Immature natural killer cell (primary cell): ENCODE measurements around the gene CTSA. TPM values are rescaled to one million over a fixed set of nuclear protein-coding genes. Genes with fewer than 3 reads are reported as not detected.

Experiments
- DNase-seq, 3 donors: peaks; one replicate each; pipeline ENCODE4 v3.0.0; 2022; ENCODE audit warnings: mixed read lengths in 1 of 3
- H3K27ac Mint-ChIP-seq, 6 donors: one replicate each; pipeline ENCODE4 v1.8.0; 2020; ENCODE audit warnings: mixed read lengths in 6 of 6, mild to moderate bottlenecking in 5 of 6, inconsistent platforms in 4 of 6, moderate library complexity in 3 of 6
- H3K27me3 Mint-ChIP-seq, 3 donors: one replicate each; pipeline ENCODE4 v1.8.0; 2020 to 2021; ENCODE audit warnings: low read depth in 3 of 3, mild to moderate bottlenecking in 3 of 3, mixed read lengths in 3 of 3, moderate library complexity in 3 of 3, inconsistent platforms in 1 of 3
- H3K36me3 Mint-ChIP-seq, 3 donors: one replicate each; pipeline ENCODE4 v1.8.0; 2020; ENCODE audit warnings: mixed read lengths in 3 of 3, inconsistent platforms in 2 of 3, mild to moderate bottlenecking in 2 of 3
- H3K4me1 Mint-ChIP-seq, 2 donors: one replicate each; pipeline ENCODE4 v1.8.0; 2020; ENCODE audit warnings: inconsistent platforms in 2 of 2, mild to moderate bottlenecking in 2 of 2, mixed read lengths in 2 of 2, moderate library complexity in 1 of 2
- H3K4me3 Mint-ChIP-seq, 5 donors: one replicate each; pipeline ENCODE4 v1.8.0; 2020; ENCODE audit warnings: mild to moderate bottlenecking in 5 of 5, mixed read lengths in 5 of 5, inconsistent platforms in 3 of 5, moderate library complexity in 3 of 5
- H3K9me3 Mint-ChIP-seq, 6 donors: one replicate each; pipeline ENCODE4 v1.8.0; 2020; ENCODE audit warnings: mild to moderate bottlenecking in 6 of 6, mixed read lengths in 6 of 6, inconsistent platforms in 4 of 6, moderate library complexity in 3 of 6
- polyA plus RNA-seq, 3 donors: library from polyadenylated mRNA; unstranded; fragments of 300-500 nt; fragmentation: Illumina TruSeq; gene quantifications; one replicate each; pipeline ENCODE4 v1.2.3, GENCODE V29; 2021

CTSA gene
- 100 to 1,000 TPM in 1 of 3 donors, 10 to 100 TPM in 2; 76.8 to 119 (median 97.6) TPM for polyA plus RNA-seq

DNA sequence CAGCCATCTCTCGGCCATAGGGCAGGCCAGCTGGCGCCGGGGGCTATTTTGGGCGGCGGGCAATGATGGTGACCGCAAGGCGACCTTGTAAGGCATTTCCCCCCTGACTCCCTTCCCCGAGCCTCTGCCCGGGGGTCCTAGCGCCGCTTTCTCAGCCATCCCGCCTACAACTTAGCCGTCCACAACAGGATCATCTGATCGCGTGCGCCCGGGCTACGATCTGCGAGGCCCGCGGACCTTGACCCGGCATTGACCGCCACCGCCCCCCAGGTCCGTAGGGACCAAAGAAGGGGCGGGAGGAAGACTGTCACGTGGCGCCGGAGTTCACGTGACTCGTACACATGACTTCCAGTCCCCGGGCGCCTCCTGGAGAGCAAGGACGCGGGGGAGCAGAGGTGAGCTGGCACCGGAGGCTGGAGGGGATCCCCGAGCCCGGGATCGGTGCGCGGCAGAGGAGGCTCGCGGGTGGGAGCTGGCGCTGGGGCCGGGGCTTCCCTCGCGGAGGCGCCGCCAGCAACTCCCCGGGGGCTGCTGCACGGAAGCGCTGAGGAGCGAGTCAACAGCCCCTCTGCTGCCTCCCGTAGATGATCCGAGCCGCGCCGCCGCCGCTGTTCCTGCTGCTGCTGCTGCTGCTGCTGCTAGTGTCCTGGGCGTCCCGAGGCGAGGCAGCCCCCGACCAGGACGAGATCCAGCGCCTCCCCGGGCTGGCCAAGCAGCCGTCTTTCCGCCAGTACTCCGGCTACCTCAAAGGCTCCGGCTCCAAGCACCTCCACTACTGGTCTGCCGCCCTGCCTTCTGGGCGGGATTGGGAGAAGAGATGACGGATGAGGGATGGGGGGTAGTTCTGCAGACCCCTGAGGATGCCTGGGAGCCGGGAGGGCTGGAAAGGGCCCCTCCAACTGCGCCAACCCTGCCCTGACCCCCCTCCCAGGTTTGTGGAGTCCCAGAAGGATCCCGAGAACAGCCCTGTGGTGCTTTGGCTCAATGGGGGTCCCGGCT is at the start of gene CTSA, which contains the start of gene NEURL2:
TSS of gene CTSA (plus strand) at position 351 of the 999 bp plus-strand sequence. CDS start at position 585, 234 bp downstream.
TSS of gene NEURL2 (minus strand) at position 224 of the 999 bp plus-strand sequence. CDS start at position 7, 217 bp downstream.
- H3K36me3 Mint-ChIP-seq = peaks cover 5 to 7% (median 6%) of the 10 kb centered on the region in 3 donors
- H3K4me3 Mint-ChIP-seq = peak within 1 kb of the TSS; percentile 89 to 93 (median 92)
- H3K27me3 Mint-ChIP-seq = peaks cover 2 to 6% (median 3%) of the 10 kb centered on the region in 3 donors
- peaks cover 22 to 25% of the 10 kb centered on the region in 2 donors for H3K4me1 Mint-ChIP-seq
- H3K27ac Mint-ChIP-seq = peak within 1 kb of the TSS; percentile 62 to 85 (median 74)
- H3K9me3 Mint-ChIP-seq = no peaks in the 10 kb centered on the region
- DNase-seq = peak; percentile 81 to 82 (median 81)

DNA sequence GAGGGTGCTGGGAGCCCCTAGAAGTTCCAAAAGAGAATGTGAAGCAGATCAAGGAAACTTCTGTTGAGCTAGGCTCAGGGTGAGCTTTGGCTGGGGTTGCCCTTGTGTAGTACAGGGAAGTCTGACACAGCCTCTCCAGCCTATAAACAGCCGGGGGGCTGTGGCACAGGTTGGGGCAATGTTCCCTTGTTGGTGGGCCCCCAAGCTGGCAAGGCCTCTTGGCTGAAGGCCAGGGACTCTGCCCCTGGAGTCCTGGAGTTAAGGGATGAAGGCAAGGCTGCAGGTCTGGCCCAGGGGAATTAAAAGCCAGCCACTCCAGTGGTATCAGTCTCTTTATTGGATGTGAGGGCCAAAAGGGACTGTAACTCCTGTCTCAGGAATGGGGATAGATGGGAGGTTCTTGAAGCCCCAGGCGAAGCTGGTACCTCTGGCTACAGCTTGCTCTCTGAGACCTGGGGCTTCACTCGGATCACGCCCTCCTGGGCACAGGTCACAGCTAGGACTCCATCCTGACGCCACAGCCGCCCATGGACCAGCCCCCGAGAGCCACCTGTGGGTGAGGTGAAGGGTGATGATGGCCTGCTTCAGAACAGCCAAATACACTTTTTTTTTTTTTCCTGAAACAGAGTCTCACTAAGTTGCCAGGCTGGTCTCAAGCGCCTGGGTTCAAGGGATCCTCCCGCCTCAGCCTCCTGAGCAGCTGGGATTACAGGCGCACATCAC is 49.6 kb upstream of the CTSA start:
- Mint-ChIP-seq H3K4me3 (no peak overlapping the region), H3K9me3 (no peaks in the 10 kb centered on the region), H3K4me1 (peaks cover 12 to 14% of the 10 kb centered on the region in 2 donors), H3K27me3 (no peaks in the 10 kb centered on the region), H3K36me3 (peaks cover 3 to 26% (median 7%) of the 10 kb centered on the region in 3 donors), H3K27ac (peak overlapping the region in 4 of 6 donors; percentile 13 to 86 (median 53))
- no peak for DNase-seq

DNA sequence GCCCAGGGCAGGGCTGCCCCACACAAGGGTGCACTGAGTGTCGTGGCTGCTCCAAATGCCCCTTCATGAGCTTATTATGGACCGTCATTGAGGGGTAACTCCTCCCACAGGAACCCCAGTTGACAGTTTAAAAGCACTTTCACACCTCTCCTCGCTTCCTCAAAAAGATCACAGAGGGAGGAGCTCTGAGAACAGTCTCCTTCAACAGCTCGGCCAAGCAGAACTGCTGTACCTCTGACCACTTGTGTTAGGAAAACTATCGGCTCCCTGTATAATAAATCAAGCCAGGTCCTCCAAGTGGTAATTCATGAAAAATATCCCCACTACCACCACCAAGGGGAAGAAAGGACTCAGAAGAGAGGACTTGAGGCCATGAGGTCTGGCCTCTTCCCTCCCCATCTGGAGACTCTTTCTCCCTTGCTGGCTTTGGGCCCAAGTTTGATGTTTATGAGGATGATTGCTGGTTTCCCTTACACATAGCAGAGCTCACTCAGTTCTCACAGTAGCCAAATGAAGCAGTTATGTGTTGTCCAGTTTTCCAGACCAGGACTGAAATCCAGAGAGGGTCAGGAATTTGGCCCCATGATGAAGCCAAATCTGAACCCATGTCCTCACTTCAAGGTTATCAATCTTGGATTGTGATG is 48.8 kb upstream of the CTSA start:
- H3K36me3 Mint-ChIP-seq = peaks cover 3 to 27% (median 7%) of the 10 kb centered on the region in 3 donors

DNA sequence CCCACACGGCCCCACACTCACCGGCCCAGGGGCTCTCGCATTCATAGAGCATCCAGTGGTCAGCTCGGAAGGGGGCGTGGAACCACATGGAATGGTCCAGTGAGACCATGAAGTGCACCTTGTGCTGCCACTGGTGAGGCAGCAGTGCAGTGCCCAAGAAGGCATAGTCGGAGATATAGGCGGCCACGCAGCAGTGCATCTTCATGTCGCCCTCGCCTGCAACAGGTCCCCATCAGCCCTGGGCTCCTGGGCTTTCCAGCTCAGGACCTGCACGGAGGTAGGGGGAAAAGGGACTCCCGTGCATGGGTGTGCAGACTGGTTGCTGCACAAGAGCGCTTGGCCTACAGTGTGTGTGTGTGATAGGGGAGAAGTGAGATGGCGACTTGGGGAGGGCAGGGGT is 47.6 kb upstream of the CTSA start:
- H3K27ac Mint-ChIP-seq = peak overlapping the region in 2 of 6 donors; percentile 22 to 65
- H3K4me1 Mint-ChIP-seq = peaks cover 12 to 14% of the 10 kb centered on the region in 2 donors
- peaks cover 3 to 31% (median 7%) of the 10 kb centered on the region in 3 donors for H3K36me3 Mint-ChIP-seq

More for the DNA sequence above, 48.8 kb upstream of the CTSA start:
- peak overlapping the region; percentile 13 to 86 (median 68) for H3K27ac Mint-ChIP-seq
- peak; percentile 11 to 14 (median 12) for DNase-seq
- H3K4me1 Mint-ChIP-seq = peaks cover 12 to 14% of the 10 kb centered on the region in 2 donors
- H3K9me3 Mint-ChIP-seq = no peaks in the 10 kb centered on the region
- H3K27me3 Mint-ChIP-seq = no peaks in the 10 kb centered on the region
- peak overlapping the region in 1 of 5 donors; percentile 19 for H3K4me3 Mint-ChIP-seq

DNA sequence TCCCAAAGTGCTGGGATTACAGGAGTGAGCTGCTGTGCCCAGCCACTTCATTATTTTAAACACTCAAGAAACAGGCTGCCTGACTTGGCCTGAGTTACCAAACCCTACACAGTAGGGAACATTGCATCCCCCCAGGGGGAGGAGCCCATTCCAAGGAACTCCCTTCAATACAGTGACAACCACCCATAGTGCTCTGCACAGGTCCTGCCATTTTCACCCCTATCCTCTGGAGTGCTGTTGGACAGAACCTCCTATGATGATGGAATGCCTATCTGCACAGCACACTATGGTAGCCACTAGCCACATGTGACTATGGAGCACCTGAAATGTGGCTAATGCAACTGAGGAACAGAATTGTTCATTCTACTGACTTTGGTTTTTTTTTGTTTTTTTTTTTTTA is 45.7 kb upstream of the CTSA start:
- no peak overlapping the region for H3K27ac Mint-ChIP-seq
- no peak for DNase-seq
- H3K36me3 Mint-ChIP-seq = peaks cover 10 to 47% (median 11%) of the 10 kb centered on the region in 3 donors

More for the DNA sequence above, 47.6 kb upstream of the CTSA start:
- Mint-ChIP-seq H3K4me3 (no peak overlapping the region), H3K27me3 (peaks cover 0 to 1% (median 0%) of the 10 kb centered on the region in 3 donors), H3K9me3 (no peaks in the 10 kb centered on the region)
- no peak for DNase-seq

DNA sequence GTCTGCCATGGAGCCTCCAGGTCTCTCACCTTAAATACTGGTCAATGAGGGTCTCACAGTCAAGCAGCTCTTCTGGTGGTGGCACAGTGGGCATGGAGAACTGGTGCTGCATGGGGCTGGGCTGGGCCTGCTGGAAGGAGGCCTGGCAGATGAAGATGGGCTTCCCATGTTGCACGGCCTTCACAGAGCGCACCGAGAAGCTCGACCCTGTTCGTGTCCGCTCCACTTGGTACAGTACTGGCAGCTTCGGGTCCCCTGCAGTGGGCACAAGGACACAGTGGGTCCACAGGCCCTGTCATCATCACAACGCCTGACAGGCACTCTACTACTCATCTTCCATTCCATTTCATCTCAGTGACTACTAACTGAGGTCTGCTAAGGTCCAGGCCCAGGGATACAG is 42.7 kb upstream of the CTSA start:
- no peak overlapping the region for H3K4me3 Mint-ChIP-seq
- peaks cover 10 to 45% (median 16%) of the 10 kb centered on the region in 3 donors for H3K36me3 Mint-ChIP-seq
- no peaks in the 10 kb centered on the region for H3K9me3 Mint-ChIP-seq
- peaks cover 3 to 10% of the 10 kb centered on the region in 2 donors for H3K4me1 Mint-ChIP-seq
- DNase-seq = no peak
- no peak overlapping the region for H3K27ac Mint-ChIP-seq
- H3K27me3 Mint-ChIP-seq = peaks cover 0 to 1% (median 0%) of the 10 kb centered on the region in 3 donors

More for the DNA sequence above, 45.7 kb upstream of the CTSA start:
- Mint-ChIP-seq H3K27me3 (peaks cover 0 to 1% (median 0%) of the 10 kb centered on the region in 3 donors), H3K9me3 (no peaks in the 10 kb centered on the region), H3K4me3 (no peak overlapping the region), H3K4me1 (peaks cover 16% of the 10 kb centered on the region in 2 donors)

DNA sequence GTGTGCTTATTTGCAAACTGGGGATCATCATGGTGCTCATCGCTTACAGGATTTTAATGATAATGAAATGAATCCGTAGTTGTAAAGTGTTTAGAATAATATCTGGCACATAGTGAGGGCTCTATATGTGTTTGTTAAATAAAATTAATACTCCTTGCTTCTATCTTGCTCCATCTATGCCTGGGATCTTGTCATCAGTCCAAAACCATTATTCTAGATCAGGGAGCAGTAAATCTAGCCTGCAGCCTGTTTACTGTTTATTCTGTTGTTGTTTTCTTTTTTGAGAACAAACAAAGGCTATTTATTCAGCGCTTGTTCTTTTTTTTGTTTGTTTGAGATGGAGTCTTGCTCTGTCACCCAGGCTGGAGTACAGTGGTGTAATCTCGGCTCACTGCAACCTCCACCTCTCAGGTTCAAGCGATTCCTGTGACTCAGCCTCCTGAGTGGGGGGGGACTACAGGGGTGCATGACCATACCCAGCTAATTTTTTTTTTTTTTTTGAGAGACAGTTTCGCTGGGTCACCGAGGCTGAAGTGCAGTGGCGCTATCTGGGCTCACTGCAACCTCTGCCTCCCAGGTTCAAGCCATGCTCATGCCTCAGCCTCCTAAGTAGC is 42.1 kb upstream of the CTSA start:
- Mint-ChIP-seq H3K27ac (peak overlapping the region in 1 of 6 donors; percentile 28), H3K4me1 (peaks cover 5 to 16% of the 10 kb centered on the region in 2 donors), H3K27me3 (peaks cover 0 to 1% (median 0%) of the 10 kb centered on the region in 3 donors), H3K36me3 (peaks cover 10 to 48% (median 16%) of the 10 kb centered on the region in 3 donors), H3K4me3 (no peak overlapping the region), H3K9me3 (no peaks in the 10 kb centered on the region)
- no peak for DNase-seq

DNA sequence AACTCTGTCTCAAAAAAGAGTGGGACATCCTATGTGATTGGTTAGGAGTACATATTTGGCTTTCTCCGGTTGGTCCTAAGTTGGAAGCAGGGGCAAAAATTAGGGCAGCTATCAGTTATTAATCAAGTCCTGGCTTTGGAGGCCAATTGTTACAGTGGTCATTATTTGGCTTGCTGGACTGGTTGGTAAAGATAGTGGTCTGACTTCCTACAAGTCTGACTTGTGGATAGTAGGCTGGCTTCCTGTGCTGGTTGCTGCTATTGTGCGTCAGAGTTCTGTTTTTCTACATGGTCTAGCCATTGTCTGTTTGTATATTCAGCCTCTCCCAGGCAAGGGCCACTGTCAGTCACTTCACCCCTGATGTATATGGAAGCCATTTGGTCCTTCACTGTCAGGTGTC is 40.9 kb upstream of the CTSA start:
- no peak for DNase-seq
- Mint-ChIP-seq H3K9me3 (no peaks in the 10 kb centered on the region), H3K27ac (no peak overlapping the region)

DNA sequence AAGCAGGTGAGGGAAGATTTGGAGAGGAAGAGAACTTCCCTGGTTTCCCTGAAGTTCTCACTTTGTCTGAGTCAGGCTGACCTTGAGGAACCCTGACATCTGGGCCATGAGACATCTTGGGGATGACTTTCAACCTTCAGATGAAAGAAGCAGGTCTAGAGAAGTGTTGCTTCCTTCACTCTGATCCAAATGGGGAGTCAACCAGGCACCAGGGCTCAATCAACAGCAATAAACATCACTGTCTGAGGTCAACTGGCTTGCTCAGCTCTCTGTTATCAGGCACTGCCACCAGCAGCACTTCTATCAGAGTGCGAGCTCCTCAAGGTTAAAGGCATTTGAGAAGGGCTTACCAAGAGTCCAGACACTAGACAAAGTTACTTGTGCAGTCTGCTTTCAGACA is 40.2 kb upstream of the CTSA start:
- Mint-ChIP-seq H3K9me3 (no peaks in the 10 kb centered on the region), H3K4me3 (no peak overlapping the region), H3K27ac (no peak overlapping the region), H3K36me3 (peaks cover 10 to 38% (median 12%) of the 10 kb centered on the region in 3 donors), H3K27me3 (peaks cover 0 to 2% (median 0%) of the 10 kb centered on the region in 3 donors), H3K4me1 (peaks cover 18 to 32% of the 10 kb centered on the region in 2 donors)
- no peak for DNase-seq

More for the DNA sequence above, 40.9 kb upstream of the CTSA start:
- Mint-ChIP-seq H3K4me1 (peaks cover 13 to 26% of the 10 kb centered on the region in 2 donors), H3K4me3 (no peak overlapping the region), H3K27me3 (peaks cover 0 to 2% (median 0%) of the 10 kb centered on the region in 3 donors), H3K36me3 (peaks cover 10 to 42% (median 12%) of the 10 kb centered on the region in 3 donors)

DNA sequence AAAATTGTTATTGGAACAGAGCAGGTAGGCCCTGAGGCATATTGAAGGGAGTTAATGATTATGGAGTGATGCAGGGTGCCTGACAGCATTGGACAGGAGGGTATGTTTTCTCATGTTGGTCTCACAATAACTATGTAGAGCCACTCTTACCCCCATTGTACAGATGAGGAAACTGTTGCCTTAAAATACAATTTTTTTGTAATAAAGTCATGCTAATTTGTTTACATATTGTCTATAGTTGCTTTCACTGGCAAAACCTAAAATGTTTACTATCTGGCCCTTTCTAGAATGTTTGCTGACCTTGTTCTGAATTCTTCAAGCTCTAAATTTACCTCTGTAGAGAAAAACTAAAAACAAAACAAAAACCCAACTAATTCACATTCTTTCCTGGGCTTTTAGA is 39.6 kb upstream of the CTSA start:
- no peak overlapping the region for H3K4me3 Mint-ChIP-seq
- H3K9me3 Mint-ChIP-seq = no peaks in the 10 kb centered on the region
- H3K4me1 Mint-ChIP-seq = peaks cover 24 to 37% of the 10 kb centered on the region in 2 donors
- no peak for DNase-seq
- peaks cover 0 to 2% (median 0%) of the 10 kb centered on the region in 3 donors for H3K27me3 Mint-ChIP-seq
- no peak overlapping the region for H3K27ac Mint-ChIP-seq
- H3K36me3 Mint-ChIP-seq = peaks cover 8 to 33% (median 12%) of the 10 kb centered on the region in 3 donors

DNA sequence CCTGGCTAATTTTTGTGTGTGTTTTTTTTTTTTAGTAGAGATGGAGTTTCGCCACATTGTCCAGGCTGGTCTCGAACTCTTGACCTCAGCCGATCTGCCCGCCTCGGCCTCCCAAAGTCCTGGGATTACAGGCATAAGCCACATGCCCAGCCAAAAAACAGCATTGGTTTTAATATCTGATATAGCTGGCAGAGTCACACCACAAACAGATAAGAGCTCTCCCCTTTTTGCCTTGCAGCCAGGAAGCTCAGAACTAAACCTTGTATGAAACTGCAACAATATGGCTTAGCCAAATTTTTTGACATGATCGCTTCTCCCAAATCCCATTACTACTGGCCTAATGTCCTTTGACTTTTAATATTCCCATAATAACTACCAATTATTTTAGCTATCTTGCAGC is 38.8 kb upstream of the CTSA start:
- peaks cover 7 to 32% (median 12%) of the 10 kb centered on the region in 3 donors for H3K36me3 Mint-ChIP-seq
- no peak for DNase-seq
- H3K27me3 Mint-ChIP-seq = peaks cover 0 to 4% (median 0%) of the 10 kb centered on the region in 3 donors
- peaks cover 31 to 46% of the 10 kb centered on the region in 2 donors for H3K4me1 Mint-ChIP-seq
- no peak overlapping the region for H3K4me3 Mint-ChIP-seq
- no peaks in the 10 kb centered on the region for H3K9me3 Mint-ChIP-seq
- H3K27ac Mint-ChIP-seq = peak overlapping the region in 1 of 6 donors; percentile 34

DNA sequence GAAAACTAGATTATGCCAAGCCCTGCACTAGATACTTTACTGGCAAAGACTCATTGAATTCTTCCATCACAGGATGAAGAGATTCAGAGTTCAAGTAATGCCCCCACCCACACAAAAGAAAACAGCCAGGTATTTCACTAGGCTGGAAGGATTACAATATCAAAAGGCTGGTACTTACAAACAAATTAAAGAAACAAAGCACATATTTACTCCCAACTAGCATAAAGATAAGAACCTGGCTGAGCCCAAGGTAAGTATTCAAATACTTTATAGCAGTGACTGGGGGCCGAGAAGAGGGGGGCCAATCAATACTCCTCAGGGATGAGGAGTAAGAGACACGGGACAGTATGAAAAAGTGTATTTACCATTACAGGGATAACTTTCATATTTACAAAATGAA is 37.7 kb upstream of the CTSA start:
- no peak for DNase-seq
- no peak overlapping the region for H3K27ac Mint-ChIP-seq
- no peak overlapping the region for H3K4me3 Mint-ChIP-seq
- H3K36me3 Mint-ChIP-seq = peaks cover 7 to 27% (median 12%) of the 10 kb centered on the region in 3 donors
- peaks cover 43 to 57% of the 10 kb centered on the region in 2 donors for H3K4me1 Mint-ChIP-seq
- no peaks in the 10 kb centered on the region for H3K9me3 Mint-ChIP-seq
- peaks cover 0 to 9% (median 4%) of the 10 kb centered on the region in 3 donors for H3K27me3 Mint-ChIP-seq
